Measurements from ENCODE around the gene RANBP1. TPM values are rescaled to one million over a fixed set of nuclear protein-coding genes. Genes with fewer than 3 reads are reported as not detected.

Gene RANBP1
- total and polyA plus RNA-seq, 9 of the 15 experiments (the other 6 are each of a cell fraction or from before 2014, with no cell fraction given), result 162 to 2,891 (median 1,289) TPM

DNA sequence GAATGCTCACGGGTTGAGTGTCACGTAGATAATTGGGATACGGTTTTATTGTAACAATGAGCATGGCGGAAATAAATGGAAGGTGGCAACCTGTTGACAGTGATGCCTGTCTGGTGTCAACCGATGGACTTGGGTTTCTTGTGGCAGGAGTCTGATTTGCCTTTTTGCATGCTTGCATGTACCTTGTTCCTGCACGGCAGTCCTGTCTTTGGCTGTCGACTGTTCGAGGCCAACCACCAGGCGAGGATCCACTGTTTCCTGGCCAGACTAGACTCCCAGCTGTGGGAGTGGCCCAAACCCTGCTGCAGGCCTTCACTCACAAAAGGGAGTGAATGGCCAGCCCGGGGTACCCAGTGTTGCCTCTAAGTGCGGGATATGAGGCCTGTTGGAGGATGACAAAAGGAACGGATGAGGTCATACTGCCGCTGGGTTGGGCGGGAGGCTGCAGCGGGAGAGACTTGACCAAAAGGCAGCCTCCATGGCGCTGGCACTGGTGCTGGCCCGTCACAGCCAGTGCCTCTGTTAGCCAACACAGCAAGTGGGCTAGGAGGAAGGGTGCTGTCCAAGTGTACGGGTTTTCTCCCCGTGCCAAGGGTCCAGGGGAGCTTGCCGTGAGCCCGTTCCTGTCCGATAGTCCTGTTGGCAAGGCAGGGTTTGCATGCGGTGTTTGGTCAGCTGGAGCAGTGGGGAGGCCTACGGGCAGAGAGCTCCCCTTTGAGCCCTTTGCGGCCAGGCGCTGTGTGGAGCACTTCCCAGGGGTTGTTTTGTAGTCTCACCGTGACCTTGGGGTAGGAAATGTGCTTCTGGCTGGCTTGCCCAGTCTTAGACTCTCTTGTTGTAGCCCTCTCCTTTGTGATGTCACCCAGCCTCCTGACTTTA is 34.9 kb upstream of the RANBP1 start (continued):
- TF ChIP-seq SMAD4 (CRISPR knock-in tag; conservative IDR thresholded peaks at IDR 0.05) (peak; percentile 66), PCBP1 (IDR thresholded peaks at IDR 0.05; ENCODE audit: low read depth, low read length, poor library complexity, severe bottlenecking) (no peak), CBX3 (IDR thresholded peaks at IDR 0.05; ENCODE audit: borderline replicate concordance in 1 of 2, low read length in 2 of 2) (no peak), TAF15 (IDR thresholded peaks at IDR 0.05; ENCODE audit: low read depth, low read length) (no peak), TCF3 (CRISPR knock-in tag; IDR thresholded peaks at IDR 0.05) (no peak), CCAR2 (IDR thresholded peaks at IDR 0.05; ENCODE audit: low read depth, low read length) (peak; percentile 27; the same call in 1 of the 2 replicates), FUS (optimal IDR thresholded peaks at IDR 0.05; ENCODE audit: low read depth, low read length) (no peak), RBM14 (IDR thresholded peaks at IDR 0.05; ENCODE audit: borderline replicate concordance, insufficient read depth, low read depth, low read length) (0 out of 2 replicates have a peak, but pooled peaks have one; percentile 90)
- TF ChIP-seq, protein P1, sequence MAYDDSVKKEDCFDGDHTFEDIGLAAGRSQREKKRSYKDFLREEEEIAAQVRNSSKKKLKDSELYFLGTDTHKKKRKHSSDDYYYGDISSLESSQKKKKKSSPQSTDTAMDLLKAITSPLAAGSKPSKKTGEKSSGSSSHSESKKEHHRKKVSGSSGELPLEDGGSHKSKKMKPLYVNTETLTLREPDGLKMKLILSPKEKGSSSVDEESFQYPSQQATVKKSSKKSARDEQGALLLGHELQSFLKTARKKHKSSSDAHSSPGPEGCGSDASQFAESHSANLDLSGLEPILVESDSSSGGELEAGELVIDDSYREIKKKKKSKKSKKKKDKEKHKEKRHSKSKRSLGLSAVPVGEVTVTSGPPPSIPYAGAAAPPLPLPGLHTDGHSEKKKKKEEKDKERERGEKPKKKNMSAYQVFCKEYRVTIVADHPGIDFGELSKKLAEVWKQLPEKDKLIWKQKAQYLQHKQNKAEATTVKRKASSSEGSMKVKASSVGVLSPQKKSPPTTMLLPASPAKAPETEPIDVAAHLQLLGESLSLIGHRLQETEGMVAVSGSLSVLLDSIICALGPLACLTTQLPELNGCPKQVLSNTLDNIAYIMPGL (CRISPR knock-in tag; IDR thresholded peaks at IDR 0.05), result peak; percentile 92
- TF ChIP-seq, protein P2, sequence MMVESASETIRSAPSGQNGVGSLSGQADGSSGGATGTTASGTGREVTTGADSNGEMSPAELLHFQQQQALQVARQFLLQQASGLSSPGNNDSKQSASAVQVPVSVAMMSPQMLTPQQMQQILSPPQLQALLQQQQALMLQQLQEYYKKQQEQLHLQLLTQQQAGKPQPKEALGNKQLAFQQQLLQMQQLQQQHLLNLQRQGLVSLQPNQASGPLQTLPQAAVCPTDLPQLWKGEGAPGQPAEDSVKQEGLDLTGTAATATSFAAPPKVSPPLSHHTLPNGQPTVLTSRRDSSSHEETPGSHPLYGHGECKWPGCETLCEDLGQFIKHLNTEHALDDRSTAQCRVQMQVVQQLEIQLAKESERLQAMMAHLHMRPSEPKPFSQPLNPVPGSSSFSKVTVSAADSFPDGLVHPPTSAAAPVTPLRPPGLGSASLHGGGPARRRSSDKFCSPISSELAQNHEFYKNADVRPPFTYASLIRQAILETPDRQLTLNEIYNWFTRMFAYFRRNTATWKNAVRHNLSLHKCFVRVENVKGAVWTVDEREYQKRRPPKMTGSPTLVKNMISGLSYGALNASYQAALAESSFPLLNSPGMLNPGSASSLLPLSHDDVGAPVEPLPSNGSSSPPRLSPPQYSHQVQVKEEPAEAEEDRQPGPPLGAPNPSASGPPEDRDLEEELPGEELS (CRISPR knock-in tag; IDR thresholded peaks at IDR 0.05; ENCODE audit: borderline replicate concordance), result no peak
- TF ChIP-seq, protein P3, sequence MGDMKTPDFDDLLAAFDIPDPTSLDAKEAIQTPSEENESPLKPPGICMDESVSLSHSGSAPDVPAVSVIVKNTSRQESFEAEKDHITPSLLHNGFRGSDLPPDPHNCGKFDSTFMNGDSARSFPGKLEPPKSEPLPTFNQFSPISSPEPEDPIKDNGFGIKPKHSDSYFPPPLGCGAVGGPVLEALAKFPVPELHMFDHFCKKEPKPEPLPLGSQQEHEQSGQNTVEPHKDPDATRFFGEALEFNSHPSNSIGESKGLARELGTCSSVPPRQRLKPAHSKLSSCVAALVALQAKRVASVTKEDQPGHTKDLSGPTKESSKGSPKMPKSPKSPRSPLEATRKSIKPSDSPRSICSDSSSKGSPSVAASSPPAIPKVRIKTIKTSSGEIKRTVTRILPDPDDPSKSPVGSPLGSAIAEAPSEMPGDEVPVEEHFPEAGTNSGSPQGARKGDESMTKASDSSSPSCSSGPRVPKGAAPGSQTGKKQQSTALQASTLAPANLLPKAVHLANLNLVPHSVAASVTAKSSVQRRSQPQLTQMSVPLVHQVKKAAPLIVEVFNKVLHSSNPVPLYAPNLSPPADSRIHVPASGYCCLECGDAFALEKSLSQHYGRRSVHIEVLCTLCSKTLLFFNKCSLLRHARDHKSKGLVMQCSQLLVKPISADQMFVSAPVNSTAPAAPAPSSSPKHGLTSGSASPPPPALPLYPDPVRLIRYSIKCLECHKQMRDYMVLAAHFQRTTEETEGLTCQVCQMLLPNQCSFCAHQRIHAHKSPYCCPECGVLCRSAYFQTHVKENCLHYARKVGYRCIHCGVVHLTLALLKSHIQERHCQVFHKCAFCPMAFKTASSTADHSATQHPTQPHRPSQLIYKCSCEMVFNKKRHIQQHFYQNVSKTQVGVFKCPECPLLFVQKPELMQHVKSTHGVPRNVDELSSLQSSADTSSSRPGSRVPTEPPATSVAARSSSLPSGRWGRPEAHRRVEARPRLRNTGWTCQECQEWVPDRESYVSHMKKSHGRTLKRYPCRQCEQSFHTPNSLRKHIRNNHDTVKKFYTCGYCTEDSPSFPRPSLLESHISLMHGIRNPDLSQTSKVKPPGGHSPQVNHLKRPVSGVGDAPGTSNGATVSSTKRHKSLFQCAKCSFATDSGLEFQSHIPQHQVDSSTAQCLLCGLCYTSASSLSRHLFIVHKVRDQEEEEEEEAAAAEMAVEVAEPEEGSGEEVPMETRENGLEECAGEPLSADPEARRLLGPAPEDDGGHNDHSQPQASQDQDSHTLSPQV (IDR thresholded peaks at IDR 0.05), result no peak
- TF ChIP-seq, protein P4, sequence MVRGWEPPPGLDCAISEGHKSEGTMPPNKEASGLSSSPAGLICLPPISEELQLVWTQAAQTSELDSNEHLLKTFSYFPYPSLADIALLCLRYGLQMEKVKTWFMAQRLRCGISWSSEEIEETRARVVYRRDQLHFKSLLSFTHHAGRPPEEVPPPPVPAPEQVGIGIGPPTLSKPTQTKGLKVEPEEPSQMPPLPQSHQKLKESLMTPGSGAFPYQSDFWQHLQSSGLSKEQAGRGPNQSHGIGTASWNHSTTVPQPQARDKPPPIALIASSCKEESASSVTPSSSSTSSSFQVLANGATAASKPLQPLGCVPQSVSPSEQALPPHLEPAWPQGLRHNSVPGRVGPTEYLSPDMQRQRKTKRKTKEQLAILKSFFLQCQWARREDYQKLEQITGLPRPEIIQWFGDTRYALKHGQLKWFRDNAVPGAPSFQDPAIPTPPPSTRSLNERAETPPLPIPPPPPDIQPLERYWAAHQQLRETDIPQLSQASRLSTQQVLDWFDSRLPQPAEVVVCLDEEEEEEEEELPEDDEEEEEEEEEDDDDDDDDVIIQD (CRISPR knock-in tag; IDR thresholded peaks at IDR 0.05), result 0 out of 2 replicates have a peak, but pooled peaks have one; percentile 20

Data from K562 (cell line).